Osteocyte (in vitro differentiated cells): ENCODE data around the gene S100A3. TPM values are rescaled to one million over a fixed set of nuclear protein-coding genes. Genes with fewer than 3 reads are reported as not detected.

ENCODE experiments used
- DNase-seq: peaks from one replicate; pipeline ENCODE4 v3.0.0; 2021; ENCODE audit warnings: mixed read lengths; ENCODE audit not compliant: unreplicated experiment; ENCODE audit errors: extremely low spot score
- H3K27ac Mint-ChIP-seq: one replicate; pipeline ENCODE4 v1.8.0; 2021; ENCODE audit warnings: mild to moderate bottlenecking, mixed read lengths; ENCODE audit not compliant: unreplicated experiment
- H3K27me3 Mint-ChIP-seq: one replicate; pipeline ENCODE4 v1.8.0; 2021; ENCODE audit warnings: mixed read lengths; ENCODE audit not compliant: unreplicated experiment
- H3K36me3 Mint-ChIP-seq: one replicate; pipeline ENCODE4 v1.8.0; 2021; ENCODE audit warnings: mixed read lengths; ENCODE audit not compliant: unreplicated experiment
- H3K4me1 Mint-ChIP-seq: one replicate; pipeline ENCODE4 v1.8.0; 2021; ENCODE audit warnings: mixed read lengths; ENCODE audit not compliant: unreplicated experiment
- H3K4me3 Mint-ChIP-seq: one replicate; pipeline ENCODE4 v1.8.0; 2021; ENCODE audit warnings: mild to moderate bottlenecking, moderate library complexity, mixed read lengths; ENCODE audit not compliant: unreplicated experiment
- H3K9me3 Mint-ChIP-seq: one replicate; pipeline ENCODE4 v1.8.0; 2021; ENCODE audit warnings: mixed read lengths; ENCODE audit not compliant: unreplicated experiment
- total RNA-seq: library from RNA; stranded (reverse); gene quantifications from 2 replicates; pipeline ENCODE4 v1.2.1, GENCODE V29; 2021
- TF ChIP-seq, protein P1 (sequence below): fragments of 200-600 bp; sonication (generic); IDR thresholded peaks from 2 replicates; pipeline ENCODE4 v1.5.0; 2021; ENCODE audit warnings: antibody characterized with exemption, mild to moderate bottlenecking, moderate library complexity

S100A3 gene
- total RNA-seq, 1 donor from 2014 or later = 7.5 TPM

DNA sequence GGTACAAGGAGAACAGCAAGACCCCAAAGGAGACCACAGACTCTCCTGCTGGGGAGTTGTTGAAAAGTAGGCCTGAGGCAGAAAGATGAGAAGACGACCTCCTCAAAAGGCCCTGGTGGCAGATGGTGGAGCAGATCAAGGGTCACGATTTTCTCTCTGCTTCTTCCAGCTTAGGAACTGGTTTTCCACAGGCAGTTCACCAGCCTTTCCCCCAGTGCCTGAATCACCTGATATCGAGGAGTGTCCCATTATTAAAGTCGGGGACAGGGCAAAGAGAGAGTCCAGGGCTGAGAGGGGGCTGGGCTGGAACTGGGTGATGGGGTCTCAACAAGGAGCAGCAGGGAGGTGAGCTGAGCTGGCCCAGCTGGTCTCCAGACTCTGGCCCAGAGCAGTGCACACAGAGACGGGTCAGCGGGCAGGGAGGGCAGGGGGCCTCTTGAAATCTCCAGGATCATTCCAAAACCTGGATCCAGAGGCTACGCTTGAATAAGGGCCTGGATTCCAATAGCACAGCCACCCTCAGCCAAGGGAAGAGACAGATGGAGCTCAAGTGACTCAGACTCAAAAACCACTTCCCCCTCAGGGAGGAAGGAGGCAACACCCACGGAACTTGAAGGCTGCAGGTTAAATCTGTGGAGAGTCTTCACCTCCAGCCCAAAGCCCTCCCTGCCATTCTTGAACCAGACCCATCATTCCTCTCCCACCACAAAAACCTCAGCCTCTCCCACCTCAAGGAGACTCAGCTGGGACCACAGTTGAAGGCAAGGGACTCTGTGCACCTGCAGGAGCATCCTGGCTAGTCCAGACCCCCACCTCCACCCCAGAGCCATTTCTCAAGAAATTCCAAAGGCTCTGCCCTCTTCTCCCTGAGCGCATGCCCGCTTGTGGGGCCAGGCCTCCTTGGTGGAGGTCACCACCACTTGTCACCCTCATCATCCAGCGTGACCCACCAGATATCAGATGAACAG is 8.4 kb downstream of the S100A3 start, which contains the start of gene S100A5:
Gene S100A5, minus strand, starts transcription at position 541 of the 968 bp plus-strand sequence. CDS start 743 bp downstream, outside the sequence.
- peaks cover 72% of the 10 kb centered on the region for H3K4me1 Mint-ChIP-seq
- DNase-seq = no peak

GRCh38 chr1:153539395-153540093 is 9.5 kb downstream of the S100A3 start:
- H3K36me3 Mint-ChIP-seq = no peaks in the 10 kb centered on the region
- H3K4me1 Mint-ChIP-seq = peaks cover 64% of the 10 kb centered on the region
- H3K27me3 Mint-ChIP-seq = no peaks in the 10 kb centered on the region
- H3K9me3 Mint-ChIP-seq = no peaks in the 10 kb centered on the region
- H3K27ac Mint-ChIP-seq = peak overlapping the region; percentile 79
- no peak overlapping the region for H3K4me3 Mint-ChIP-seq
- TF ChIP-seq, protein P1, sequence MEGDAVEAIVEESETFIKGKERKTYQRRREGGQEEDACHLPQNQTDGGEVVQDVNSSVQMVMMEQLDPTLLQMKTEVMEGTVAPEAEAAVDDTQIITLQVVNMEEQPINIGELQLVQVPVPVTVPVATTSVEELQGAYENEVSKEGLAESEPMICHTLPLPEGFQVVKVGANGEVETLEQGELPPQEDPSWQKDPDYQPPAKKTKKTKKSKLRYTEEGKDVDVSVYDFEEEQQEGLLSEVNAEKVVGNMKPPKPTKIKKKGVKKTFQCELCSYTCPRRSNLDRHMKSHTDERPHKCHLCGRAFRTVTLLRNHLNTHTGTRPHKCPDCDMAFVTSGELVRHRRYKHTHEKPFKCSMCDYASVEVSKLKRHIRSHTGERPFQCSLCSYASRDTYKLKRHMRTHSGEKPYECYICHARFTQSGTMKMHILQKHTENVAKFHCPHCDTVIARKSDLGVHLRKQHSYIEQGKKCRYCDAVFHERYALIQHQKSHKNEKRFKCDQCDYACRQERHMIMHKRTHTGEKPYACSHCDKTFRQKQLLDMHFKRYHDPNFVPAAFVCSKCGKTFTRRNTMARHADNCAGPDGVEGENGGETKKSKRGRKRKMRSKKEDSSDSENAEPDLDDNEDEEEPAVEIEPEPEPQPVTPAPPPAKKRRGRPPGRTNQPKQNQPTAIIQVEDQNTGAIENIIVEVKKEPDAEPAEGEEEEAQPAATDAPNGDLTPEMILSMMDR = no peak
- no peak for DNase-seq

More for the DNA sequence above, 8.4 kb downstream of the S100A3 start, which contains the start of gene S100A5:
- H3K27me3 Mint-ChIP-seq = no peaks in the 10 kb centered on the region
- H3K27ac Mint-ChIP-seq = peak within 1 kb of the TSS; percentile 99
- TF ChIP-seq, protein P1 = no peak
- H3K9me3 Mint-ChIP-seq = no peaks in the 10 kb centered on the region
- no peak within 1 kb of the TSS for H3K4me3 Mint-ChIP-seq
- no peaks in the 10 kb centered on the region for H3K36me3 Mint-ChIP-seq

GRCh38 chr1:153538315-153538821 is 10.7 kb downstream of the S100A3 start:
- H3K9me3 Mint-ChIP-seq = no peaks in the 10 kb centered on the region
- peaks cover 62% of the 10 kb centered on the region for H3K4me1 Mint-ChIP-seq
- TF ChIP-seq, protein P1 = no peak
- no peaks in the 10 kb centered on the region for H3K36me3 Mint-ChIP-seq
- no peak overlapping the region for H3K4me3 Mint-ChIP-seq
- no peaks in the 10 kb centered on the region for H3K27me3 Mint-ChIP-seq
- DNase-seq = no peak
- H3K27ac Mint-ChIP-seq = peak overlapping the region; percentile 54

GRCh38 chr1:153537376-153537730 is 11.7 kb downstream of the S100A3 start:
- no peaks in the 10 kb centered on the region for H3K27me3 Mint-ChIP-seq
- H3K4me1 Mint-ChIP-seq = peaks cover 61% of the 10 kb centered on the region
- DNase-seq = no peak
- TF ChIP-seq, protein P1 = no peak
- H3K36me3 Mint-ChIP-seq = no peaks in the 10 kb centered on the region
- H3K27ac Mint-ChIP-seq = no peak overlapping the region
- H3K4me3 Mint-ChIP-seq = no peak overlapping the region
- H3K9me3 Mint-ChIP-seq = no peaks in the 10 kb centered on the region
